ENCODE data around the gene PIK3C2G. TPM values are rescaled to one million over a fixed set of nuclear protein-coding genes. Genes with fewer than 3 reads are reported as not detected.

The PIK3C2G gene
- polyA plus RNA-seq, 3 donors: not detected

DNA sequence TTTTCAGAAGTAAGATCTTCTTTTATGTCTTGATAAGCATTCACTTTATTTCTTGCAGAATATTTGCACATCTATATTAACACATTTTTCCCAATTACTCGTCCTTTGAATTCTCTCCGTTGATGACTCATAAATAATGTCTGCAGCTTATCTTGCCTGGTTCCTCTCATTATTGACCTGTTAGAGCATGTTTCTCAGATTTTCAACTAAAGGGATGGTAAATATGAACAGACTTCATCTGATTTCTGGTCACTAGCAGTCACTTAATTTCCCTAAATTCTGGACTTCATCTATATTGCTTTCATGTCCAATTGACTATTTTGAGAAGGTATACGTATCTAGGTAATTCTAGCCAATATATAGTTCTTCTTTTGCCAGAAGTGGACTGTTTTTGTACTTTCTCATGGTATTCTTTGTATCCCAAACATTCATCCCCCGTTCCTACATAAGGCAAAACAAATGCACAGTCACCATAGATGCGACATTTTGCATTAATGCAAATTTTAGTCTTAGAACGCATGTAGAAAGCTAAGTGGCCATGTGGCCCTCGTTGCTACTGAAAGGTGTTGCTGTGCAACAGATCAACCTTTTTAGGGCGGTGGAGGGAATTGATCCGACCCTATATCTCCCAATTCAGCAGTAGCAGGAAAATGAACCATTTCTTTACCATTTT is 6.2 kb downstream of the PIK3C2G start:
- H3K36me3 Mint-ChIP-seq: no peaks in the 10 kb centered on the region
- Histone ChIP-seq H3K79me2 (ENCODE audit: insufficient read depth, low read length) (no peaks in the 10 kb centered on the region), H3K9ac (ENCODE audit: insufficient read depth, low read length, poor library complexity, severe bottlenecking) (no peak overlapping the region), H3K36me3 (replicated peaks in 1 of 2; ENCODE audit: control insufficient read depth in 1 of 2, insufficient read depth in 2 of 2, low read length in 2 of 2) (no peaks in the 10 kb centered on the region), H4K20me1 (ENCODE audit: insufficient read depth, low read length) (no peaks in the 10 kb centered on the region), H3K27ac (ENCODE audit: low read depth in 1 of 2, low read length in 2 of 2) (no peak overlapping the region), H3K9me3 (replicated peaks in 1 of 2; ENCODE audit: control insufficient read depth in 1 of 2, insufficient read depth in 1 of 2, low read length in 2 of 2) (no peaks in the 10 kb centered on the region), H3K4me3 (replicated peaks in 1 of 3; ENCODE audit: low read depth in 2 of 3, low read length in 3 of 3) (no peak overlapping the region), H2AFZ (ENCODE audit: insufficient read depth, low read depth, low read length, poor library complexity, severe bottlenecking) (no peak overlapping the region), H3K27me3 (ENCODE audit: control insufficient read depth in 2 of 2, insufficient read depth in 2 of 2, low read length in 2 of 2) (no peaks in the 10 kb centered on the region), H3K4me2 (replicated peaks; ENCODE audit: extremely low read depth, low read length, poor library complexity, severe bottlenecking) (no peak overlapping the region), H3K4me1 (ENCODE audit: control insufficient read depth in 1 of 2, insufficient read depth in 2 of 2, low read length in 2 of 2) (no peaks in the 10 kb centered on the region)
- no peak overlapping the region for H3K4me3 Mint-ChIP-seq
- TF ChIP-seq, protein P1, sequence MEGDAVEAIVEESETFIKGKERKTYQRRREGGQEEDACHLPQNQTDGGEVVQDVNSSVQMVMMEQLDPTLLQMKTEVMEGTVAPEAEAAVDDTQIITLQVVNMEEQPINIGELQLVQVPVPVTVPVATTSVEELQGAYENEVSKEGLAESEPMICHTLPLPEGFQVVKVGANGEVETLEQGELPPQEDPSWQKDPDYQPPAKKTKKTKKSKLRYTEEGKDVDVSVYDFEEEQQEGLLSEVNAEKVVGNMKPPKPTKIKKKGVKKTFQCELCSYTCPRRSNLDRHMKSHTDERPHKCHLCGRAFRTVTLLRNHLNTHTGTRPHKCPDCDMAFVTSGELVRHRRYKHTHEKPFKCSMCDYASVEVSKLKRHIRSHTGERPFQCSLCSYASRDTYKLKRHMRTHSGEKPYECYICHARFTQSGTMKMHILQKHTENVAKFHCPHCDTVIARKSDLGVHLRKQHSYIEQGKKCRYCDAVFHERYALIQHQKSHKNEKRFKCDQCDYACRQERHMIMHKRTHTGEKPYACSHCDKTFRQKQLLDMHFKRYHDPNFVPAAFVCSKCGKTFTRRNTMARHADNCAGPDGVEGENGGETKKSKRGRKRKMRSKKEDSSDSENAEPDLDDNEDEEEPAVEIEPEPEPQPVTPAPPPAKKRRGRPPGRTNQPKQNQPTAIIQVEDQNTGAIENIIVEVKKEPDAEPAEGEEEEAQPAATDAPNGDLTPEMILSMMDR (IDR thresholded peaks at IDR 0.05): no peak
- DNase-seq: no peak
- no peak overlapping the region for H3K27ac Mint-ChIP-seq
- H3K9me3 Mint-ChIP-seq: peaks cover 0 to 3% (median 0%) of the 10 kb centered on the region in 7 donors
- H3K4me1 Mint-ChIP-seq: no peaks in the 10 kb centered on the region
- intact Hi-C loops (cut with micrococcal nuclease): no loop called here
- no peaks in the 10 kb centered on the region for H3K27me3 Mint-ChIP-seq (ENCODE audit: low read depth in 3 of 3)
- WGBS (ENCODE audit: insufficient coverage): 100% methylated on average over 2 of the region's 9 CpGs

DNA sequence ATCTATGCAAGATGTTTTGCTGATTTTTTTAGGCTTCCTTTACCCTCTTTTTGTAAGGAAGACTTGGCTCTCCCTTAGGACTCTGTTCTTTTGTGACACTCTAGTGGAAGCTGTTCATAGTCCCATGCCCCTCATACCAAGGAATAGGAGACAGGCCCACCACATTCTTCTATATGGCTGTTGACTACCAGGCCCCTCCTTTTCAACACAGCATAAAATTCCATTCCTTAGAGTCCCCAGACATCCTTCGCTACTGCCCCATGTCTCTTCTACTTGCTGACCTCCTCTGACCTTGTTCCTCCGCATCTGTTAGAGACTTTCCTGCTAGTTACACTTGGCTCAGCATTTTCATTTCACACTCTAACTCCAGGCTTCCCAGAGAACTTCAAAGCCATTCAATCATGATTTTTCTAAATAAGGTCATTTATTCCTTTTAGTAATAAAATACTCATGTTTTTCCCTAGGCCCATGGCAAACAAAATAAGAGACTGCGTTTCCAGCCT is 9.7 kb downstream of the PIK3C2G start:
- Mint-ChIP-seq H3K4me1 (no peaks in the 10 kb centered on the region), H3K4me3 (no peak overlapping the region), H3K36me3 (no peaks in the 10 kb centered on the region), H3K9me3 (peaks cover 0 to 5% (median 1%) of the 10 kb centered on the region in 7 donors), H3K27me3 (ENCODE audit: low read depth in 3 of 3) (peaks cover 0 to 2% (median 0%) of the 10 kb centered on the region in 3 donors), H3K27ac (no peak overlapping the region)
- Histone ChIP-seq H3K4me3 (replicated peaks in 1 of 3; ENCODE audit: low read depth in 2 of 3, low read length in 3 of 3) (no peak overlapping the region), H3K9ac (ENCODE audit: insufficient read depth, low read length, poor library complexity, severe bottlenecking) (no peak overlapping the region), H2AFZ (ENCODE audit: insufficient read depth, low read depth, low read length, poor library complexity, severe bottlenecking) (no peak overlapping the region), H3K9me3 (replicated peaks in 1 of 2; ENCODE audit: control insufficient read depth in 1 of 2, insufficient read depth in 1 of 2, low read length in 2 of 2) (no peaks in the 10 kb centered on the region), H3K27me3 (ENCODE audit: control insufficient read depth in 2 of 2, insufficient read depth in 2 of 2, low read length in 2 of 2) (no peaks in the 10 kb centered on the region), H4K20me1 (ENCODE audit: insufficient read depth, low read length) (no peaks in the 10 kb centered on the region), H3K27ac (ENCODE audit: low read depth in 1 of 2, low read length in 2 of 2) (no peak overlapping the region), H3K4me1 (ENCODE audit: control insufficient read depth in 1 of 2, insufficient read depth in 2 of 2, low read length in 2 of 2) (no peaks in the 10 kb centered on the region), H3K4me2 (replicated peaks; ENCODE audit: extremely low read depth, low read length, poor library complexity, severe bottlenecking) (no peak overlapping the region), H3K36me3 (replicated peaks in 1 of 2; ENCODE audit: control insufficient read depth in 1 of 2, insufficient read depth in 2 of 2, low read length in 2 of 2) (no peaks in the 10 kb centered on the region), H3K79me2 (ENCODE audit: insufficient read depth, low read length) (no peaks in the 10 kb centered on the region)
- TF ChIP-seq, protein P1 (IDR thresholded peaks at IDR 0.05): no peak
- no peak for DNase-seq
- intact Hi-C loops (cut with micrococcal nuclease): no loop called here
- WGBS (ENCODE audit: insufficient coverage): 94% methylated on average over 2 of the region's 3 CpGs

Data from CD14-positive monocyte (primary cell).